Esophagus squamous epithelium (tissue), 5 donors: ENCODE results near the gene DGKD. TPM values are rescaled to one million over a fixed set of nuclear protein-coding genes. Genes with fewer than 3 reads are reported as not detected.
"Not testable (repeated sequence)": the region's sequence is repeated elsewhere in the genome, so short reads cannot be mapped to it uniquely, and the experiment has no call there.

Source experiments
- DNase-seq: peaks from one replicate; lab custom pipeline; 2025; lab: John Stamatoyannopoulos, UW
- H3K27ac ChIP-seq, 4 donors: fragments of 200-600 bp; sonication (generic); one replicate each; pipeline ENCODE4 v1.5.1; 2016 to 2019; ENCODE audit warnings: mild to moderate bottlenecking in 1 of 4
- H3K27me3 ChIP-seq, 4 donors: fragments of 200-600 bp; sonication (generic); 1 replicate in 3 of 4; 2 replicates in 1 of 4; pipeline versions ENCODE4 v1.5.1 to v1.6.0; 2017 to 2021; ENCODE audit warnings: antibody characterized with exemption in 1 of 4
- H3K36me3 ChIP-seq, 3 donors: fragments of 200-600 bp; sonication (generic); one replicate each; pipeline ENCODE4 v1.5.1; 2016 to 2019
- H3K4me1 ChIP-seq, 3 donors: fragments of 200-600 bp; sonication (generic); one replicate each; pipeline ENCODE4 v1.5.1; 2017 to 2019
- H3K4me3 ChIP-seq, 4 donors: fragments of 200-600 bp; sonication (generic); 1 replicate in 3 of 4; 2 replicates in 1 of 4; pipeline ENCODE4 v1.5.1; 2016 to 2019; ENCODE audit warnings: mild to moderate bottlenecking in 2 of 4, moderate library complexity in 1 of 4
- H3K9me3 ChIP-seq, 3 donors: fragments of 200-600 bp; sonication (generic); one replicate each; pipeline ENCODE4 v1.5.1; 2016 to 2019
- CTCF ChIP-seq, 6 experiments: fragments of 450-650 bp in 4 of 6; fragments of 200-600 bp in 2 of 6; sonication (generic) in 2 of 6; IDR thresholded peaks; one replicate each; pipeline ENCODE4 v1.5.1; 2016 to 2019; ENCODE audit warnings: antibody characterized with exemption in 6 of 6, mild to moderate bottlenecking in 4 of 6, moderate library complexity in 4 of 6
- POLR2A ChIP-seq, 4 donors: fragments of 450-650 bp; IDR thresholded peaks; one replicate each; pipeline ENCODE4 v1.6.1; 2017; ENCODE audit warnings: antibody characterized with exemption in 4 of 4, mild to moderate bottlenecking in 4 of 4, moderate library complexity in 3 of 4
- WGBS, 2 donors: methylation state at CpG; one replicate each; pipeline ENCODE4 v1.1.5; 2018; 5-methylcytosine and 5-hydroxymethylcytosine counted together
- intact Hi-C: fragments of 100-400 bp; cut with DNase I; formaldehyde crosslinking; loops from one replicate; pipeline ENCODE4 v1.15.0; 2022
- total RNA-seq, 4 donors: library from RNA; depleted of rRNA; stranded (reverse); fragments of >200 nt; gene quantifications; one replicate each; pipeline ENCODE4 v1.1.0, GENCODE V29; 2016
- donor health status: DM: yes; HTN: yes; CAD: no.

The DGKD gene
- total RNA-seq, 4 donors from 2014 or later = 2.3 to 10.9 (median 4.2) TPM

- no peak for DNase-seq
- Histone ChIP-seq H3K9me3 (no peaks in the 10 kb centered on the region), H3K4me3 (no peak overlapping the region), H3K27me3 (peaks cover 0 to 22% (median 0%) of the 10 kb centered on the region in 4 donors), H3K4me1 (peaks cover 0 to 5% (median 0%) of the 10 kb centered on the region in 3 donors), H3K27ac (no peak overlapping the region), H3K36me3 (no peaks in the 10 kb centered on the region)
- no peak for TF ChIP-seq POLR2A (IDR thresholded peaks at IDR 0.05)
- no peak for TF ChIP-seq CTCF (IDR thresholded peaks at IDR 0.05)
- 69 to 83% methylated on average over 6 to 7 of the region's 7 CpGs for WGBS, 2 donors
- intact Hi-C loops = no loop called here
Measured at GRCh38 chr2:233329489-233330135, 24.7 kb upstream of the DGKD start.

GRCh38 chr2:233331536-233331935 is 22.8 kb upstream of the DGKD start:
- H3K27ac ChIP-seq = peak overlapping the region; percentile 59 to 81 (median 68)
- H3K9me3 ChIP-seq = no peaks in the 10 kb centered on the region
- H3K4me3 ChIP-seq = no peak overlapping the region
- peaks cover 0 to 28% (median 0%) of the 10 kb centered on the region in 4 donors for H3K27me3 ChIP-seq
- intact Hi-C loops = no loop called here
- DNase-seq = peak; percentile 25
- no peaks in the 10 kb centered on the region for H3K36me3 ChIP-seq
- peaks cover 0 to 5% (median 0%) of the 10 kb centered on the region in 3 donors for H3K4me1 ChIP-seq
- no peak for TF ChIP-seq CTCF (IDR thresholded peaks at IDR 0.05)
- TF ChIP-seq POLR2A (IDR thresholded peaks at IDR 0.05) = peak in 1 of 4 donors; percentile 17
- 51 to 64% methylated on average over 14 to 15 of the region's 15 CpGs for WGBS, 2 donors

- intact Hi-C loops = no loop called here
- no peak for DNase-seq
- no peaks in the 10 kb centered on the region for H3K9me3 ChIP-seq
- H3K27me3 ChIP-seq = peaks cover 0 to 26% (median 0%) of the 10 kb centered on the region in 4 donors
- no peak for TF ChIP-seq CTCF (IDR thresholded peaks at IDR 0.05)
- TF ChIP-seq POLR2A (IDR thresholded peaks at IDR 0.05) = no peak
- H3K4me3 ChIP-seq = no peak overlapping the region
- peaks cover 0 to 5% (median 0%) of the 10 kb centered on the region in 3 donors for H3K4me1 ChIP-seq
- peak overlapping the region in 3 of 4 donors; percentile 59 to 71 (median 65) for H3K27ac ChIP-seq
- no peaks in the 10 kb centered on the region for H3K36me3 ChIP-seq
- 72 to 91% methylated on average over 4 of the region's 4 CpGs for WGBS, 2 donors
Measured at GRCh38 chr2:233332125-233332524, 22.2 kb upstream of the DGKD start.

GRCh38 chr2:233334915-233335314 is 19.4 kb upstream of the DGKD start:
- H3K36me3 ChIP-seq = no peaks in the 10 kb centered on the region
- H3K27me3 ChIP-seq = peaks cover 0 to 40% (median 0%) of the 10 kb centered on the region in 4 donors
- no peak overlapping the region for H3K27ac ChIP-seq
- H3K4me3 ChIP-seq = no peak overlapping the region
- 92 to 100% methylated on average over 3 to 8 of the region's 11 CpGs for WGBS, 2 donors
- H3K9me3 ChIP-seq = no peaks in the 10 kb centered on the region
- DNase-seq = no peak
- peaks cover 0 to 5% (median 0%) of the 10 kb centered on the region in 3 donors for H3K4me1 ChIP-seq
- intact Hi-C loops = no loop called here
- TF ChIP-seq CTCF (IDR thresholded peaks at IDR 0.05) (no peak), POLR2A (IDR thresholded peaks at IDR 0.05) (no peak)

GRCh38 chr2:233336091-233336490 is 18.2 kb upstream of the DGKD start:
- WGBS, 2 donors = 91 to 95% methylated on average over 13 of the region's 13 CpGs
- H3K27ac ChIP-seq, H3K36me3 ChIP-seq, H3K4me1 ChIP-seq, intact Hi-C loops, DNase-seq, H3K4me3 ChIP-seq, H3K9me3 ChIP-seq: not testable (repeated sequence)
- H3K27me3 ChIP-seq = peaks cover 0 to 38% (median 0%) of the 10 kb centered on the region in 4 donors
